ENCODE results near the gene NRBF2. TPM values are rescaled to one million over a fixed set of nuclear protein-coding genes. Genes with fewer than 3 reads are reported as not detected.

NRBF2 gene
- total and polyA plus RNA-seq, 2 donors (not counting 1 experiment from before 2014, with no cell fraction given) = 8.3 to 24.6 TPM

DNA sequence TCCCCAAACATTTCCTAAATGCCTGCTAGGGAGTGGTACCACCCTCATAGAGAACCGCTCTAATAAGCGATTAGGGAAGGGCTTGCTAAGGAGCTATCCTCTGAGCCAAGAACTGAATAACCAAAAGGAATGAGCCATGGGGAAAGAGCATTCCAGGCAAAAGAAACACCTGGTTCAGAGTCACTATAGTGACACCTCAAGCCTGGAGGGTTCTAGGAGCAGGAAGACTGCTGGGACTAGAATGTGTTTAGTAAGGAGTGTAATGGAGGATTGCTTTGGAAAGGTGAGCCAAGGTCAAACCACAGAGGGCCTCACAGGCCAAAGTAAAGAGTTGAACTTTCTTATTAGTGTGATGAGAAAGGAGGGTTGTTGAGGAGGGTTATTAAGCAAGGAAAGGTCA is 38.7 kb upstream of the NRBF2 start:
- H2AFZ ChIP-seq (ENCODE audit: insufficient read depth, low read depth, low read length, poor library complexity, severe bottlenecking) = no peak overlapping the region
- H3K4me1 ChIP-seq (ENCODE audit: control insufficient read depth in 2 of 2, insufficient read depth in 2 of 2, low read length in 2 of 2) = no peaks in the 10 kb centered on the region
- 86% methylated on average over 1 of the region's 2 CpGs for WGBS (ENCODE audit: insufficient coverage)
- no peak for DNase-seq
- H3K4me2 ChIP-seq (replicated peaks; ENCODE audit: low read depth, low read length, poor library complexity, severe bottlenecking) = no peak overlapping the region
- no peak overlapping the region for H3K9ac ChIP-seq (ENCODE audit: low read length)
- H3K27ac ChIP-seq (ENCODE audit: low read length in 2 of 2) = no peak overlapping the region
- Mint-ChIP-seq H3K27ac (no peak overlapping the region), H3K4me3 (no peak overlapping the region), H3K4me1 (no peaks in the 10 kb centered on the region), H3K27me3 (peaks cover 12% of the 10 kb centered on the region), H3K9me3 (ENCODE audit: insufficient read depth) (no peaks in the 10 kb centered on the region)
- H4K20me1 ChIP-seq (ENCODE audit: control insufficient read depth, insufficient read depth, low read length, poor library complexity, severe bottlenecking) = no peaks in the 10 kb centered on the region
- intact Hi-C loops (cut with micrococcal nuclease) = no loop called here
- no peak for ATAC-seq (ENCODE audit: low read depth)
- ChIA-PET POLR2A (no interaction called here), CTCF (no interaction called here)
- no peaks in the 10 kb centered on the region for H3K27me3 ChIP-seq (replicated peaks in 1 of 4; ENCODE audit: control extremely low read depth in 1 of 4, control insufficient read depth in 3 of 4, insufficient read depth in 4 of 4, low read length in 3 of 4)
- H3K9me3 ChIP-seq (ENCODE audit: control extremely low read depth in 1 of 3, control insufficient read depth in 2 of 3, insufficient read depth in 1 of 3, low read length in 2 of 3) = no peaks in the 10 kb centered on the region
- TF ChIP-seq EZH2 (IDR thresholded peaks at IDR 0.05; ENCODE audit: borderline replicate concordance, insufficient read depth, low read depth, low read length, poor library complexity, severe bottlenecking) = no peak
- TF ChIP-seq, protein P1, sequence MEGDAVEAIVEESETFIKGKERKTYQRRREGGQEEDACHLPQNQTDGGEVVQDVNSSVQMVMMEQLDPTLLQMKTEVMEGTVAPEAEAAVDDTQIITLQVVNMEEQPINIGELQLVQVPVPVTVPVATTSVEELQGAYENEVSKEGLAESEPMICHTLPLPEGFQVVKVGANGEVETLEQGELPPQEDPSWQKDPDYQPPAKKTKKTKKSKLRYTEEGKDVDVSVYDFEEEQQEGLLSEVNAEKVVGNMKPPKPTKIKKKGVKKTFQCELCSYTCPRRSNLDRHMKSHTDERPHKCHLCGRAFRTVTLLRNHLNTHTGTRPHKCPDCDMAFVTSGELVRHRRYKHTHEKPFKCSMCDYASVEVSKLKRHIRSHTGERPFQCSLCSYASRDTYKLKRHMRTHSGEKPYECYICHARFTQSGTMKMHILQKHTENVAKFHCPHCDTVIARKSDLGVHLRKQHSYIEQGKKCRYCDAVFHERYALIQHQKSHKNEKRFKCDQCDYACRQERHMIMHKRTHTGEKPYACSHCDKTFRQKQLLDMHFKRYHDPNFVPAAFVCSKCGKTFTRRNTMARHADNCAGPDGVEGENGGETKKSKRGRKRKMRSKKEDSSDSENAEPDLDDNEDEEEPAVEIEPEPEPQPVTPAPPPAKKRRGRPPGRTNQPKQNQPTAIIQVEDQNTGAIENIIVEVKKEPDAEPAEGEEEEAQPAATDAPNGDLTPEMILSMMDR (IDR thresholded peaks at IDR 0.05) = no peak
- H3K4me3 ChIP-seq (ENCODE audit: control extremely low read depth in 1 of 5, extremely low read depth in 1 of 5, insufficient read depth in 1 of 5, low read depth in 2 of 5, low read length in 4 of 5) = no peak overlapping the region
- no peaks in the 10 kb centered on the region for H3K36me3 ChIP-seq (replicated peaks in 1 of 2; ENCODE audit: control extremely low read depth in 1 of 2, control insufficient read depth in 1 of 2, extremely low read depth in 1 of 2, insufficient read depth in 2 of 2, low read length in 1 of 2)
- H3K79me2 ChIP-seq (ENCODE audit: control insufficient read depth, insufficient read depth, low read length) = no peaks in the 10 kb centered on the region

DNA sequence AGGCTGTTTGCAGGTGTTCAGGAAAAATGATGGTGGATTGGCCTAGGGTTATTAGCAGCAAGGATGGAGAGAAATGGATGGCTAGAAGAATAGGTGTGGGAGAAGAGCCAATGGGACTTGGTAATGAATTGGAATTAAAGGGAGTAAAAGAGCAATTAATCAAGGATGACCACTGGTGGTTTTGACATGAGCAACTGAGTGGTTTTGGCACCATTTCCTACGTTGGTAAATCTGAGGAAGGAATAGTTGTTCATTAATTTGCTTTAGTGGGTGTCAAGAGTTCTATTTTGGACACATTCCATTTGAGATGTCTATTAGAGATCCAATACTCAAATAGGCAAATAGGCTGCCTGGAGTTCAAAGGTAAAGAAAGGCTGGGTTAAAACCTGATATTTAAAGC is 38.2 kb upstream of the NRBF2 start:
- H3K4me2 ChIP-seq (replicated peaks; ENCODE audit: low read depth, low read length, poor library complexity, severe bottlenecking) = no peak overlapping the region
- POLR2A ChIA-PET = no interaction called here
- no peak overlapping the region for H3K4me3 ChIP-seq (ENCODE audit: control extremely low read depth in 1 of 5, extremely low read depth in 1 of 5, insufficient read depth in 1 of 5, low read depth in 2 of 5, low read length in 4 of 5)
- H3K9ac ChIP-seq (ENCODE audit: low read length) = no peak overlapping the region
- H3K9me3 ChIP-seq (ENCODE audit: control extremely low read depth in 1 of 3, control insufficient read depth in 2 of 3, insufficient read depth in 1 of 3, low read length in 2 of 3) = no peaks in the 10 kb centered on the region
- CTCF ChIA-PET = no interaction called here
- H3K27me3 Mint-ChIP-seq = peaks cover 12% of the 10 kb centered on the region
- no peaks in the 10 kb centered on the region for H3K79me2 ChIP-seq (ENCODE audit: control insufficient read depth, insufficient read depth, low read length)
- H3K4me1 ChIP-seq (ENCODE audit: control insufficient read depth in 2 of 2, insufficient read depth in 2 of 2, low read length in 2 of 2) = no peaks in the 10 kb centered on the region
- H2AFZ ChIP-seq (ENCODE audit: insufficient read depth, low read depth, low read length, poor library complexity, severe bottlenecking) = no peak overlapping the region
- no CpG with 5 or more reads among the region's 1 CpG for WGBS (ENCODE audit: insufficient coverage)
- no peaks in the 10 kb centered on the region for H3K36me3 ChIP-seq (replicated peaks in 1 of 2; ENCODE audit: control extremely low read depth in 1 of 2, control insufficient read depth in 1 of 2, extremely low read depth in 1 of 2, insufficient read depth in 2 of 2, low read length in 1 of 2)
- no peaks in the 10 kb centered on the region for H3K4me1 Mint-ChIP-seq
- no peaks in the 10 kb centered on the region for H3K27me3 ChIP-seq (replicated peaks in 1 of 4; ENCODE audit: control extremely low read depth in 1 of 4, control insufficient read depth in 3 of 4, insufficient read depth in 4 of 4, low read length in 3 of 4)
- H3K27ac ChIP-seq (ENCODE audit: low read length in 2 of 2) = no peak overlapping the region
- no peak for ATAC-seq (ENCODE audit: low read depth)
- H3K27ac Mint-ChIP-seq = no peak overlapping the region
- H4K20me1 ChIP-seq (ENCODE audit: control insufficient read depth, insufficient read depth, low read length, poor library complexity, severe bottlenecking) = no peaks in the 10 kb centered on the region
- H3K4me3 Mint-ChIP-seq = no peak overlapping the region
- TF ChIP-seq, protein P1 (IDR thresholded peaks at IDR 0.05) = no peak
- no peak for TF ChIP-seq EZH2 (IDR thresholded peaks at IDR 0.05; ENCODE audit: borderline replicate concordance, insufficient read depth, low read depth, low read length, poor library complexity, severe bottlenecking)
- no peak for DNase-seq
- H3K9me3 Mint-ChIP-seq (ENCODE audit: insufficient read depth) = no peaks in the 10 kb centered on the region
- intact Hi-C loops (cut with micrococcal nuclease) = no loop called here
